Activated B cell treated with CpG ODN at 0.5 μM for 24 hours (primary cell): ENCODE results near the gene AUTS2. TPM values are rescaled to one million over a fixed set of nuclear protein-coding genes. Genes with fewer than 3 reads are reported as not detected.

Experiments
- ATAC-seq: fragments of 200-7000 bp; cut with Tn5 transposase; one replicate; pipeline ENCODE4 v1.10.0; 2021; ENCODE audit warnings: low read depth, mild to moderate bottlenecking, moderate library complexity
- CTCF ChIA-PET: fragments of 350-600 bp; sonication (Branson Sonifier 250); formaldehyde crosslinking; loops from one replicate; lab custom pipeline; 2021; ENCODE audit warnings: antibody characterized with exemption; lab: Charles Lee
- POLR2A ChIA-PET: fragments of 350-600 bp; sonication (Branson Sonifier 250); formaldehyde crosslinking; loops from one replicate; lab custom pipeline; 2021; ENCODE audit warnings: antibody characterized with exemption; lab: Charles Lee
- DNase-seq: peaks from one replicate; pipeline ENCODE4 v3.0.0; 2022
- H3K27ac Mint-ChIP-seq: one replicate; pipeline ENCODE4 v1.8.0; 2020; ENCODE audit warnings: mixed read lengths
- H3K27me3 Mint-ChIP-seq: one replicate; pipeline ENCODE4 v1.8.0; 2021; ENCODE audit warnings: mixed read lengths
- H3K36me3 Mint-ChIP-seq: one replicate; pipeline ENCODE4 v1.8.0; 2021; ENCODE audit warnings: low read depth, mixed read lengths
- H3K4me1 Mint-ChIP-seq: one replicate; pipeline ENCODE4 v1.8.0; 2021; ENCODE audit warnings: mixed read lengths
- H3K4me3 Mint-ChIP-seq: one replicate; pipeline ENCODE4 v1.8.0; 2020; ENCODE audit warnings: mild to moderate bottlenecking, mixed read lengths
- H3K9me3 Mint-ChIP-seq: one replicate; pipeline ENCODE4 v1.8.0; 2020; ENCODE audit warnings: mixed read lengths
- CTCF ChIP-seq: fragments of 200-600 bp; IDR thresholded peaks from one replicate; pipeline ENCODE4 v1.8.0; 2022; ENCODE audit warnings: antibody characterized with exemption, mild to moderate bottlenecking
- intact Hi-C: fragments of 100-400 bp; cut with micrococcal nuclease; formaldehyde crosslinking; loops from one replicate; pipeline ENCODE4 v1.15.1; 2024
- total RNA-seq: library from RNA; stranded (reverse); gene quantifications from 2 replicates; pipeline ENCODE4 v1.2.3, GENCODE V29; 2022

Gene AUTS2
- total RNA-seq, 1 donor from 2014 or later: 15.9 TPM

DNA sequence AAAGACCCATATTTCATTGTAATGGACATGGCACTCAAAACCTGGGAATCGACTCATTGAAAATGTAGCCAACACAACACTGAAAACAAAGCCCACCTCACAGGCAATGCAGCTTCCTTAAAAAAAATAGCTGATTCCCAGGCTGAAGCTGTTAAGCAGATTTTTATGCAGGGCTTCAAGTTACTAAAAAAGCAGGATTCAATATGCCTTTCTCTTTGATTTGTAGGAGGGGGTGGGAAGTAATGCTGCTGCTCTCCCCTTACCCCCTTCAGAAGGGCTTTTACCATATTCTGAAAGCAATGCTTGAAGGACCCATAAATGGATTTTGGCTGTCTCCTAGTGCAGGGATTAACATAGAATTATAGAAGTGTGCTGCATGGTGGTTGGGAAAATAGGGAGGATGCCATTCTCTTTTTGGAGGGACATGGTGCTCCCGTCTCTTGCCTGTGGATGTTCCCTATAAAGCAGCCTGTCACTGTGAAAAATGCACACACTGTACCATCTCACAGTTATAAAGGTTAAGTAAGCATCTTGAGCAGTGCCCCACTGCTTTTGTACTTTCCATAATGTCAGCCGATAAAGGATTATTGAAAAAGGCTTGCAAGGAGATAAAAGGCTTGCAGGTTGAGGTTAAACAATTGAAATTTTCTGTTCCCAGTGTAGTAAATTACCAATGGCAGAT, 262.8 kb downstream of the AUTS2 start:
- peaks cover 2% of the 10 kb centered on the region for H3K36me3 Mint-ChIP-seq
- intact Hi-C loops: no loop called here
- peaks cover 42% of the 10 kb centered on the region for H3K4me1 Mint-ChIP-seq
- no peaks in the 10 kb centered on the region for H3K27me3 Mint-ChIP-seq
- DNase-seq: no peak
- TF ChIP-seq CTCF: no peak
- ChIA-PET CTCF (interaction anchor here (1.6 kb wide), 1 partner anchor 11 kb away, joined by 3 read pairs; no protein-coding TSS in a partner anchor), POLR2A (no interaction called here)
- H3K4me3 Mint-ChIP-seq: no peak overlapping the region
- no peaks in the 10 kb centered on the region for H3K9me3 Mint-ChIP-seq
- H3K27ac Mint-ChIP-seq: no peak overlapping the region
- ATAC-seq: no peak

DNA sequence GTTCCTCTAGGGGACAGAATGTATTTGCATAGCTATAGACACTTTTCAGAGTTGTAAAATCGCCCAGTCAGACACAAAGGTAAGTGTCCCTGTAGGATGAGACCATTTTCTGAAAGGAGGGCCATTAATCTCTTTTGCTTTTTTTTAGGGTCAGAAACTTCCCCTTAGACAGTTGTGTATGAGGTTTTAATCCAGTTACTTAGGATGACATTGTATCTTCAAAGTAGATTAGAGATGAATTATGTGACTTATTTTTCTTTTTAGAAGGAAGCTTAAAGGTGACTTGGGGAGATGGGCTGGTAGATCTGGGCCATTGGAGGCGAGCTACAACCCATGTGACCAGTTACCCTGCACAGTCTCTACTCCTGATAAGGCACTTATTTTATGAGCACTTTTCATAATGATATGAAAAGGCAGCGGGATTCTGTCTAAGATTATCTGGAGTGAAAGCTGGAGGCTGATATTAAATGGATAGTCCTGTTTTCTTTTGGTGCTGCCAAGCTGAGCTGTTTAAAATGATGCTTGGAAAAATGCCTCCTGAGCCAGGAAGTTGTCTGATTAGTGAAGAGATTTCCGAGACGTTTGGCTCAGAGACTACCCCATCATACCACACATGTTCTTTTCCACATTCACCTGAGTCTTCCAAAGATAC, 264.3 kb downstream of the AUTS2 start:
- no peaks in the 10 kb centered on the region for H3K27me3 Mint-ChIP-seq
- DNase-seq (no peak), ATAC-seq (no peak)
- no peaks in the 10 kb centered on the region for H3K36me3 Mint-ChIP-seq
- H3K9me3 Mint-ChIP-seq: no peaks in the 10 kb centered on the region
- peaks cover 42% of the 10 kb centered on the region for H3K4me1 Mint-ChIP-seq
- no peak overlapping the region for H3K4me3 Mint-ChIP-seq
- CTCF ChIA-PET: no interaction called here
- no peak for TF ChIP-seq CTCF
- POLR2A ChIA-PET: no interaction called here
- no peak overlapping the region for H3K27ac Mint-ChIP-seq
- intact Hi-C loops: no loop called here

GRCh38 chr7:69864274-69864673, 266.0 kb downstream of the AUTS2 start:
- DNase-seq (no peak), ATAC-seq (no peak)
- no peak for TF ChIP-seq CTCF
- no peak overlapping the region for H3K4me3 Mint-ChIP-seq
- H3K9me3 Mint-ChIP-seq: no peaks in the 10 kb centered on the region
- ChIA-PET CTCF (no interaction called here), POLR2A (no interaction called here)
- H3K4me1 Mint-ChIP-seq: peaks cover 34% of the 10 kb centered on the region
- H3K36me3 Mint-ChIP-seq: peaks cover 2% of the 10 kb centered on the region
- no peak overlapping the region for H3K27ac Mint-ChIP-seq
- intact Hi-C loops: no loop called here
- H3K27me3 Mint-ChIP-seq: no peaks in the 10 kb centered on the region

DNA sequence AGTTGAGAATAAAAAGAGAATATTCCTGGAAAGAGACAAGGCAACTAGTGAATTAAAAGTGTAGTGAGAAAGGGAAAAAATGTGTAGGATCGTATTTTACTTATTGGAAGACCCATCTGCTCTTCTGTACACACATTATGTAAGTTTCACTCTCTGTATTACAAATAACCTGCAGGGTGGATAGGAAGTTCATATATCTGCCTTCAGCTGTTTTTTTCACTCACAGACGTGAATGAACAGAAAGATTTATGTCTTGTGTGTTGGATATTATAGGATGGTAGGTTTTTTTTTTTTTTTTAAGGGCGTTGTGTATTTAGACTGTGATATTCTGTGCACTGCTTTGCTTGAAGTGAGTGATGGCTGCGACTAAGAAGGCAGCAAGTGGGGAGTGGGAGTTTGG, 266.5 kb downstream of the AUTS2 start:
- no peak for ATAC-seq
- H3K27me3 Mint-ChIP-seq: no peaks in the 10 kb centered on the region
- peaks cover 29% of the 10 kb centered on the region for H3K4me1 Mint-ChIP-seq
- H3K36me3 Mint-ChIP-seq: peaks cover 2% of the 10 kb centered on the region
- CTCF ChIA-PET: no interaction called here
- no peak for TF ChIP-seq CTCF
- POLR2A ChIA-PET: no interaction called here
- DNase-seq: no peak
- intact Hi-C loops: no loop called here
- H3K9me3 Mint-ChIP-seq: no peaks in the 10 kb centered on the region
- H3K27ac Mint-ChIP-seq: no peak overlapping the region
- H3K4me3 Mint-ChIP-seq: no peak overlapping the region

GRCh38 chr7:69868921-69869320, 270.6 kb downstream of the AUTS2 start:
- DNase-seq (no peak), ATAC-seq (no peak)
- Mint-ChIP-seq H3K27ac (no peak overlapping the region), H3K36me3 (peaks cover 2% of the 10 kb centered on the region), H3K4me1 (peaks cover 32% of the 10 kb centered on the region), H3K27me3 (no peaks in the 10 kb centered on the region), H3K4me3 (no peak overlapping the region), H3K9me3 (no peaks in the 10 kb centered on the region)
- ChIA-PET POLR2A (no interaction called here), CTCF (no interaction called here)
- TF ChIP-seq CTCF: no peak
- intact Hi-C loops: no loop called here
